ENCODE data around the gene HAGHL. TPM values are rescaled to one million over a fixed set of nuclear protein-coding genes. Genes with fewer than 3 reads are reported as not detected.

Gene HAGHL
- total and polyA plus RNA-seq, 2 donors from 2014 or later, result 7.5 to 18.0 TPM

DNA sequence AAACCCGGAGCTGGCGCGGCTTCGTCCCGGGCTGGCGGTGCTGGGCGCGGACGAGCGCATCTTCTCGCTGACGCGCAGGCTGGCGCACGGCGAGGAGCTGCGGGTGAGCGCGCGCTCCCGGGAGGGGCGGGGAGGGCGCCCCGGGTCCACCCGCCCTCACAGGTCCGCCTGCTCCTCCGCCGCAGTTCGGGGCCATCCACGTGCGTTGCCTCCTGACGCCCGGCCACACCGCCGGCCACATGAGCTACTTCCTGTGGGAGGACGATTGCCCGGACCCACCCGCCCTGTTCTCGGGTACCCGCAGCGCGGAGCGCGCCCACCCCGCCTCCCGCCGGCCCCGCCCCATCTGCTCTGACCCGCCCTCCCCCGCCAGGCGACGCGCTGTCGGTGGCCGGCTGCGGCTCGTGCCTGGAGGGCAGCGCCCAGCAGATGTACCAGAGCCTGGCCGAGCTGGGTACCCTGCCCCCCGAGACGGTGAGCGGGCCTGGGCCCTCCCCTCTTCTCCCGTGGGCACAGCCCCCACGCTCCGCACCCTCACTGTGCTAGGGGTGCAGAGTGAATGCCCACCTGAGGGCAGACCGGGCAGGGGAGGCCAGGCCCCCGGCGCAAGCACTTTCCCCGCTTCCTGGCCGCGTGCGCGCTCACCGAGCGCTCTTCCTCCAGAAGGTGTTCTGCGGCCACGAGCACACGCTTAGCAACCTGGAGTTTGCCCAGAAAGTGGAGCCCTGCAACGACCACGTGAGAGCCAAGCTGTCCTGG lies 1.4 kb downstream of the HAGHL start:
- no peak for TF ChIP-seq CTCF (IDR thresholded peaks at IDR 0.05; ENCODE audit: borderline replicate concordance, extremely low read depth, insufficient read depth)
- DNase-seq (peak; percentile 68 to 93 (median 75)), FAIRE-seq (no peak)
- Histone ChIP-seq H3K27ac (ENCODE audit: low read depth in 2 of 2, low read length in 2 of 2) (no peak overlapping the region), H3K9ac (ENCODE audit: low read length in 3 of 3) (no peak overlapping the region), H3K36me3 (ENCODE audit: control insufficient read depth in 2 of 3, insufficient read depth in 3 of 3, low read length in 3 of 3) (no peaks in the 10 kb centered on the region), H3K4me1 (ENCODE audit: control insufficient read depth in 2 of 3, insufficient read depth in 2 of 3, low read depth in 1 of 3, low read length in 3 of 3) (peaks cover 0 to 10% (median 0%) of the 10 kb centered on the region in 3 donors), H3K4me3 (ENCODE audit: low read length in 3 of 3) (no peak overlapping the region), H3K9me3 (ENCODE audit: control insufficient read depth in 2 of 3, insufficient read depth in 1 of 3, low read length in 3 of 3) (no peaks in the 10 kb centered on the region), H3K27me3 (ENCODE audit: control insufficient read depth, insufficient read depth, low read length) (no peaks in the 10 kb centered on the region)
- intact Hi-C loops (cut with DNase I), result no loop called here

DNA sequence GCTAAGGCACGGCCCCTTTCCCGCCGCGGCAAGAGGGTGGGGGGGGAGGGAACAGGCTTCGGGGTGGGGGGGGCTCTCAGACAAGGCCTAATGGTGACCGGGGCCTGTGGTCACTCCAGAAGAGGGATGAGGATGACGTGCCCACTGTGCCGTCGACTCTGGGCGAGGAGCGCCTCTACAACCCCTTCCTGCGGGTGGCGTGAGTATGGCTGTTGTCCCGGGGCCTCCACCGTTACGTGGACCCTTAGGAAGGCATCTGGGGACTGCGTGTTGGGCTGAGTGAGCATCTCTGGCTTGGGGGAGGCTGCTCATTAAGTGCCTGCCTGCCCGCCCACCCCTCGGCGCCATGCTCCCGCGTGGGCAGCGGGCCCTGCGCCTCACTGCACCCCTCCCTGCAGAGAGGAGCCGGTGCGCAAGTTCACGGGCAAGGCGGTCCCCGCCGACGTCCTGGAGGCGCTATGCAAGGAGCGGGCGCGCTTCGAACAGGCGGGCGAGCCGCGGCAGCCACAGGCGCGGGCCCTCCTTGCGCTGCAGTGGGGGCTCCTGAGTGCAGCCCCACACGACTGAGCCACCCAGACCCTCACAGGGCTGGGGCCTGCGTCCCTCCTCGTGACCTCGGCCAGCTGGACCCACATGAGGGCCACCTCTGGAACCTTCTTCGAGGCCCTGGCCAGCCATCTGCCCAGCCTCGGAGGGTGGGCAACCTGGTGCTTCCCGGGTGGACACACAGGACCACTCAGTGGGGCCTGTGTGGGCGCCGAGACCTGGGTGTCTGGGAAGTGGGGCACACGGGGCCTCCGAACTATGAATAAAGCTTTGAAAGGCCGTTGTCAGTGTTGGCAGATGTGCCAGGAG lies 2.2 kb downstream of the HAGHL start:
- no peaks in the 10 kb centered on the region for H3K9me3 ChIP-seq (ENCODE audit: control insufficient read depth in 2 of 3, insufficient read depth in 1 of 3, low read length in 3 of 3)
- no peak overlapping the region for H3K9ac ChIP-seq (ENCODE audit: low read length in 3 of 3)
- H3K4me3 ChIP-seq (ENCODE audit: low read length in 3 of 3), result no peak overlapping the region
- intact Hi-C loops (cut with DNase I), result no loop called here
- DNase-seq (peak in 2 of 5 donors; percentile 68 to 81), FAIRE-seq (no peak)
- no peaks in the 10 kb centered on the region for H3K36me3 ChIP-seq (ENCODE audit: control insufficient read depth in 2 of 3, insufficient read depth in 3 of 3, low read length in 3 of 3)
- H3K27ac ChIP-seq (ENCODE audit: low read depth in 2 of 2, low read length in 2 of 2), result no peak overlapping the region
- peaks cover 0 to 10% (median 0%) of the 10 kb centered on the region in 3 donors for H3K4me1 ChIP-seq (ENCODE audit: control insufficient read depth in 2 of 3, insufficient read depth in 2 of 3, low read depth in 1 of 3, low read length in 3 of 3)
- H3K27me3 ChIP-seq (ENCODE audit: control insufficient read depth, insufficient read depth, low read length), result no peaks in the 10 kb centered on the region
- no peak for TF ChIP-seq CTCF (IDR thresholded peaks at IDR 0.05; ENCODE audit: borderline replicate concordance, extremely low read depth, insufficient read depth)

DNA sequence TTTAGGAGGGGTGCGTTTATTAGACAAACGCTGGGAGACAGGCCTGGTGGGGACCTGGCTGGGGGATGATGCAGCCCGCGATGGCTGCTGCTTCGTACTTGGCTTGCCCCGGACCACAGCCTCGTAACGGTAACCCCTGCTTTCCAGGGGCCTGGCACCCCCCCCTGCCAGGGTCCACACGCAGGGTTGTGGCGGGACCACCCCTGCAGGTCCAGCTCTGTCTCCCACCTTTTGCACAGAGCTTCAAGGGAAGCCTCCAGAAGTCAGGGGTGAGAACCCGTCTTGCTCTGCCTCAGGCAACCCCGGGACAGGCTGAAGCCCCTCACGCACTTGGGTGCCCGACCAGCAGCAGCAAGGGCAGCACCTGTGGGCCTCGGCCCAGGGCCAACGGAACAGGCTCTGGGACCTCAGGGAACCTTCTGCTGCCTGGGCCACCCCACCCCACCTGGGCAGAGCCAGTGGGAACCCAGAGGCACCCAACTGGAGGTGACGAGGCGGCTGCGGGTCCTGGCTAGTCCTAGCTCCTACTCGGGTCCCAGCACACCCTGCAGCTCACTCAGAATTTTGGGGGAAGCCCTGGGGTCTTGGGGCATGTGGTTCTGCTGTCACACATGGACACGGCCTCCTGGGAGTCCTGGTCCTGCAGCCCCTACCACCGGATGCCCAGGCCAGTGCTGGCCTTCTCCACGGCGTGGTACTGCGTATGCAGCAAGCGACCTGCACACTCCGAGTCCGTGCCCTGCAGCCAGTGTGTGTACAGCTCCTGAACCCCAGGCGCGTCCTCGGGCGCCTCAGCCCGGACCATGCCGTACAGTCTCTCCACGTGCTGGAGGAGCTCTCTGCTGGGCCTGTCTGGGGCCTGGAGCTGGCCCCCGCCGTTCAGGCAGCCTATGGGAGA lies 3.1 kb downstream of the HAGHL start:
- no peak overlapping the region for H3K27ac ChIP-seq (ENCODE audit: low read depth in 2 of 2, low read length in 2 of 2)

More for the DNA sequence above, 3.1 kb downstream of the HAGHL start:
- TF ChIP-seq CTCF (IDR thresholded peaks at IDR 0.05; ENCODE audit: borderline replicate concordance, extremely low read depth, insufficient read depth), result no peak
- intact Hi-C loops (cut with DNase I), result no loop called here
- no peak for FAIRE-seq
- Histone ChIP-seq H3K9me3 (ENCODE audit: control insufficient read depth in 2 of 3, insufficient read depth in 1 of 3, low read length in 3 of 3) (no peaks in the 10 kb centered on the region), H3K4me3 (ENCODE audit: low read length in 3 of 3) (no peak overlapping the region), H3K9ac (ENCODE audit: low read length in 3 of 3) (no peak overlapping the region), H3K27me3 (ENCODE audit: control insufficient read depth, insufficient read depth, low read length) (no peaks in the 10 kb centered on the region), H3K4me1 (ENCODE audit: control insufficient read depth in 2 of 3, insufficient read depth in 2 of 3, low read depth in 1 of 3, low read length in 3 of 3) (peaks cover 0 to 10% (median 0%) of the 10 kb centered on the region in 3 donors), H3K36me3 (ENCODE audit: control insufficient read depth in 2 of 3, insufficient read depth in 3 of 3, low read length in 3 of 3) (no peaks in the 10 kb centered on the region)
- DNase-seq, result peak in 1 of 5 donors; percentile 78
